D721Med (cell line): ENCODE data around the gene ST6GALNAC2.

Experiments used
- DNase-seq: peaks from one replicate; pipeline ENCODE4 v3.0.0; 2011; ENCODE audit warnings: low spot score; ENCODE audit not compliant: insufficient read length
- FAIRE-seq: peaks from 2 replicates; lab custom pipeline; 2011; peaks lifted over from hg19 to GRCh38; lab: Jason Lieb, UNC
- CTCF ChIP-seq: IDR thresholded peaks from 2 replicates; pipeline ENCODE4 v1.5.1; 2012; ENCODE audit warnings: mild to moderate bottlenecking, control low read depth; ENCODE audit not compliant: insufficient read depth; ENCODE audit errors: missing control alignments

The ST6GALNAC2 gene

GRCh38 chr17:76576189-76576588 is 9.5 kb downstream of the ST6GALNAC2 start:
- no peak for TF ChIP-seq CTCF
- no peak for FAIRE-seq

GRCh38 chr17:76575570-76575969 is 10.1 kb downstream of the ST6GALNAC2 start:
- DNase-seq, result no peak
- no peak for FAIRE-seq
- no peak for TF ChIP-seq CTCF

More at GRCh38 chr17:76576189-76576588, 9.5 kb downstream of the ST6GALNAC2 start:
- DNase-seq, result no peak

- no peak for TF ChIP-seq CTCF
- DNase-seq (no peak), FAIRE-seq (no peak)
Measured at GRCh38 chr17:76574166-76574565, 11.5 kb downstream of the ST6GALNAC2 start.

- FAIRE-seq, result no peak
- TF ChIP-seq CTCF, result no peak
- no peak for DNase-seq
Measured at GRCh38 chr17:76573096-76573495, 12.6 kb downstream of the ST6GALNAC2 start.

GRCh38 chr17:76572201-76572910 is 13.3 kb downstream of the ST6GALNAC2 start:
- no peak for TF ChIP-seq CTCF
- DNase-seq (no peak), FAIRE-seq (no peak)

GRCh38 chr17:76570877-76571471 is 14.7 kb downstream of the ST6GALNAC2 start:
- TF ChIP-seq CTCF, result no peak
- DNase-seq (no peak), FAIRE-seq (no peak)

- FAIRE-seq (no peak), DNase-seq (no peak)
- no peak for TF ChIP-seq CTCF
Measured at GRCh38 chr17:76570457-76570856, 15.2 kb downstream of the ST6GALNAC2 start.
